Esophagus squamous epithelium (tissue), 5 donors: ENCODE results near the gene DRC3. TPM values are rescaled to one million over a fixed set of nuclear protein-coding genes. Genes with fewer than 3 reads are reported as not detected.
A peak's percentile ranks its signal among the peaks of the same experiment; 100 is the strongest.

ENCODE experiments used
- DNase-seq: peaks from one replicate; lab custom pipeline; 2025; lab: John Stamatoyannopoulos, UW
- H3K27ac ChIP-seq, 4 donors: fragments of 200-600 bp; sonication (generic); one replicate each; pipeline ENCODE4 v1.5.1; 2016 to 2019; ENCODE audit warnings: mild to moderate bottlenecking in 1 of 4
- H3K27me3 ChIP-seq, 4 donors: fragments of 200-600 bp; sonication (generic); 1 replicate in 3 of 4; 2 replicates in 1 of 4; pipeline versions ENCODE4 v1.5.1 to v1.6.0; 2017 to 2021; ENCODE audit warnings: antibody characterized with exemption in 1 of 4
- H3K36me3 ChIP-seq, 3 donors: fragments of 200-600 bp; sonication (generic); one replicate each; pipeline ENCODE4 v1.5.1; 2016 to 2019
- H3K4me1 ChIP-seq, 3 donors: fragments of 200-600 bp; sonication (generic); one replicate each; pipeline ENCODE4 v1.5.1; 2017 to 2019
- H3K4me3 ChIP-seq, 4 donors: fragments of 200-600 bp; sonication (generic); 1 replicate in 3 of 4; 2 replicates in 1 of 4; pipeline ENCODE4 v1.5.1; 2016 to 2019; ENCODE audit warnings: mild to moderate bottlenecking in 2 of 4, moderate library complexity in 1 of 4
- H3K9me3 ChIP-seq, 3 donors: fragments of 200-600 bp; sonication (generic); one replicate each; pipeline ENCODE4 v1.5.1; 2016 to 2019
- POLR2A ChIP-seq, 4 donors: fragments of 450-650 bp; IDR thresholded peaks; one replicate each; pipeline ENCODE4 v1.6.1; 2017; ENCODE audit warnings: antibody characterized with exemption in 4 of 4, mild to moderate bottlenecking in 4 of 4, moderate library complexity in 3 of 4
- WGBS, 2 donors: methylation state at CpG; one replicate each; pipeline ENCODE4 v1.1.5; 2018; 5-methylcytosine and 5-hydroxymethylcytosine counted together
- intact Hi-C: fragments of 100-400 bp; cut with DNase I; formaldehyde crosslinking; loops from one replicate; pipeline ENCODE4 v1.15.0; 2022
- total RNA-seq, 4 donors: library from RNA; depleted of rRNA; stranded (reverse); fragments of >200 nt; gene quantifications; one replicate each; pipeline ENCODE4 v1.1.0, GENCODE V29; 2016
- TF ChIP-seq, protein P1 (sequence below), 6 experiments: fragments of 450-650 bp in 4 of 6; fragments of 200-600 bp in 2 of 6; sonication (generic) in 2 of 6; IDR thresholded peaks; one replicate each; pipeline ENCODE4 v1.5.1; 2016 to 2019; ENCODE audit warnings: antibody characterized with exemption in 6 of 6, mild to moderate bottlenecking in 4 of 6, moderate library complexity in 4 of 6
- donor health status: DM: yes; HTN: yes; CAD: no.

Gene DRC3
- total RNA-seq, 4 donors from 2014 or later, result 0.11 to 2.5 (median 1.3) TPM

DNA sequence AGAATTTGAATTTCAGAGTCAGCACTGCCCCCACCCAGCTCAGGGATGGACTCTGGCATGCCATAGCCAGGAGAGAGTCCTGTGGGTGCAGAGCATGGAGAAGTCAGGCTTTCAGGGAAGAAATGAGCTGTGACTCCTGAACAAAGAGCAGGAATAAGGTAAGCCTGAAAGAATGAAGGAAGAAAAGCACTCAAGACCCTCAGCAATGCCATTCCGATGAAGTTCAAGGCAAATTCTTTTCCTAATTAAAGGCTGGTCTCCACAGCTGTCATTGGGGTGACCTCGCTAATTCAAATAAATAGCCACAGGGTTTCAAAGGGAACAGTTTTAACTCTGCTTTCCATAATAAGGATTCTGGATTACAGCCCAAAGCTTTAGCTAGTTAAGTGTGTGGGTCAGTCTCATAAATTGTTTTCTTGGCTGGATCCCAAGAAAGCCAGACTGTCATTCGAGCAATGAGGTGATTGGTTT is 32.2 kb upstream of the DRC3 start:
- peak overlapping the region in 3 of 4 donors; percentile 83 to 88 (median 87) for H3K27ac ChIP-seq
- TF ChIP-seq, protein P1, sequence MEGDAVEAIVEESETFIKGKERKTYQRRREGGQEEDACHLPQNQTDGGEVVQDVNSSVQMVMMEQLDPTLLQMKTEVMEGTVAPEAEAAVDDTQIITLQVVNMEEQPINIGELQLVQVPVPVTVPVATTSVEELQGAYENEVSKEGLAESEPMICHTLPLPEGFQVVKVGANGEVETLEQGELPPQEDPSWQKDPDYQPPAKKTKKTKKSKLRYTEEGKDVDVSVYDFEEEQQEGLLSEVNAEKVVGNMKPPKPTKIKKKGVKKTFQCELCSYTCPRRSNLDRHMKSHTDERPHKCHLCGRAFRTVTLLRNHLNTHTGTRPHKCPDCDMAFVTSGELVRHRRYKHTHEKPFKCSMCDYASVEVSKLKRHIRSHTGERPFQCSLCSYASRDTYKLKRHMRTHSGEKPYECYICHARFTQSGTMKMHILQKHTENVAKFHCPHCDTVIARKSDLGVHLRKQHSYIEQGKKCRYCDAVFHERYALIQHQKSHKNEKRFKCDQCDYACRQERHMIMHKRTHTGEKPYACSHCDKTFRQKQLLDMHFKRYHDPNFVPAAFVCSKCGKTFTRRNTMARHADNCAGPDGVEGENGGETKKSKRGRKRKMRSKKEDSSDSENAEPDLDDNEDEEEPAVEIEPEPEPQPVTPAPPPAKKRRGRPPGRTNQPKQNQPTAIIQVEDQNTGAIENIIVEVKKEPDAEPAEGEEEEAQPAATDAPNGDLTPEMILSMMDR (IDR thresholded peaks at IDR 0.05), result no peak
- TF ChIP-seq POLR2A (IDR thresholded peaks at IDR 0.05), result no peak
- H3K27me3 ChIP-seq, result no peaks in the 10 kb centered on the region
- no peak for DNase-seq
- H3K9me3 ChIP-seq, result no peaks in the 10 kb centered on the region
- intact Hi-C loops, result no loop called here
- H3K36me3 ChIP-seq, result peaks cover 0 to 7% (median 0%) of the 10 kb centered on the region in 3 donors
- H3K4me3 ChIP-seq, result no peak overlapping the region
- 49 to 51% methylated on average over 3 of the region's 3 CpGs for WGBS, 2 donors
- peaks cover 46 to 97% (median 68%) of the 10 kb centered on the region in 3 donors for H3K4me1 ChIP-seq

DNA sequence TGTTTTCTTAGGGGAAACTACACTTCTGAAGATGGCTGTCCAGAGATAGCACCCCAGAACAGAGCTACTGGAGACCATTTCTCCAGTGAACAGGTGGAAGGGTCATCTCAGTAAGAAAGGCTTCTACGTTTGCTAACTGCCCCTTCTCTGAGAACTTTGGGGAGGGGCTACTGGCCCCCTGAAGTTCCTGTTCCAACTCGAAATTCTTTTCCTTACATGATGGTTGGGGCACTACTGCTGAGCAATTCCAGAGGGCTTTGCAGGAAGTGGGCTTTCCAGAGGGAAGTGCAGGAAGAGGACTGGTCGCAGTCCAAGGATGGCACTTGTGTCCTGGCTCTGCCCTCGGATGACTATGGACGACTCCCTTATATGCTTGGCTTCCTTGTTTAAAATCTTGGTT is 31.6 kb upstream of the DRC3 start:
- intact Hi-C loops, result no loop called here
- peaks cover 0 to 7% (median 0%) of the 10 kb centered on the region in 3 donors for H3K36me3 ChIP-seq
- 48 to 65% methylated on average over 4 to 5 of the region's 5 CpGs for WGBS, 2 donors
- no peaks in the 10 kb centered on the region for H3K27me3 ChIP-seq
- H3K9me3 ChIP-seq, result no peaks in the 10 kb centered on the region
- TF ChIP-seq POLR2A (IDR thresholded peaks at IDR 0.05), result no peak
- TF ChIP-seq, protein P1 (IDR thresholded peaks at IDR 0.05), result no peak
- peak overlapping the region; percentile 22 to 88 (median 85) for H3K27ac ChIP-seq
- no peak overlapping the region for H3K4me3 ChIP-seq
- no peak for DNase-seq
- peaks cover 41 to 91% (median 62%) of the 10 kb centered on the region in 3 donors for H3K4me1 ChIP-seq

DNA sequence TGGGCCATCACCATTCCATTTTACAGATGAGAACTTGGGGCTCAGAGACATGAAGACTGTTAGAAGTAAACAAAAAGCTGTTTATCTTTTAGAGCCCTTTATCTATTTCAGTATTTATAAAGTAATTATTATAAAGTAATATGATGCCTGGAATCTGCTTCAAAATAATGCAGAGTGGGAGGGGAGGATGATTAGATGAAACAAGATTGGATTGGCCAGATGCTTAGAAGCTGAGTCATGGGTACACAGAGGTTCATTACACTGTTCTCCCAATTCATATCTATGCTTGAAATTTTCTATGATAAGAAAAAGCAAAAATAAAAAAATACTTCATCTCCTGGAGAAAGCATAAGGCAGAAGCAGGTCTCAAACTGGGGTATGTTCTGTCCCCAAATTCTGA is 29.8 kb upstream of the DRC3 start:
- Histone ChIP-seq H3K27ac (peak overlapping the region; percentile 70 to 88 (median 85)), H3K36me3 (peaks cover 0 to 7% (median 0%) of the 10 kb centered on the region in 3 donors), H3K27me3 (no peaks in the 10 kb centered on the region), H3K9me3 (no peaks in the 10 kb centered on the region), H3K4me1 (peaks cover 28 to 87% (median 45%) of the 10 kb centered on the region in 3 donors), H3K4me3 (no peak overlapping the region)
- no peak for DNase-seq
- TF ChIP-seq POLR2A (IDR thresholded peaks at IDR 0.05), result no peak
- TF ChIP-seq, protein P1 (IDR thresholded peaks at IDR 0.05), result no peak
- intact Hi-C loops, result no loop called here

DNA sequence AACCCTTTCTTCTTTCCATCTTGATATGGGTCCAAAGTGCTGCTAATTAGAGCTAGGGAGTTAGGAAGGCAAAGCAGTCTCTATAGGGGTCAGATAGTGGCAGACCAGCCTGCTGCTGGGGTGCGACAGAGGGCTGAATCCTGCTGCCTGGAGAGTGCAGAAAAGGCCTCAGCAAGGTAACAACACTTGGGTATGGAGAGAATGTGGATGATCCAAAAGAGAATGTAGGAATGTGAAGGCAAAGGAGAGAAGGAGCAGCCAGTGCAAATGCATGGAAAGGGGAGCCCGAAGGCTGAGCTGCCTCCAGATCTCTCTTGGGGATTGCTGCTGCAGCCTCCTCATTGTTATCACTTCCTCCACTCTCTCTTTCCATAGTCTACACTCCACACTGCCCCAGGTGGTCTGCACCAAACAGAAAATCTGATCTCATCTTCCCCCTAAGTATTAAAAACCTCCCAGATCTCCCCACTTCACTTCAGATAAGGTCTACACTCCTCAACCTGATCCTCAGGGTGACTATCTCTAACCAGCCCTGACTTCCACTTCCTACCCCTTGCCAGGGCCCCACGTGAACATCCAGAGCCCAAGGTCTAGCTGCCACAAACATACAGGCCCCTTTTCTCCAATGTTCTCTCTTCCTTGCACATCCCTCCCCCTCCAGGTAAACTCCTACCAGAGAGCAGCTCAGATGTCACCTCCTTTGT is 29.2 kb upstream of the DRC3 start:
- Histone ChIP-seq H3K4me1 (peaks cover 23 to 87% (median 45%) of the 10 kb centered on the region in 3 donors), H3K36me3 (peaks cover 0 to 7% (median 0%) of the 10 kb centered on the region in 3 donors), H3K9me3 (no peaks in the 10 kb centered on the region), H3K27me3 (no peaks in the 10 kb centered on the region), H3K27ac (peak overlapping the region; percentile 15 to 88 (median 85)), H3K4me3 (no peak overlapping the region)
- intact Hi-C loops, result no loop called here
- TF ChIP-seq, protein P1 (IDR thresholded peaks at IDR 0.05), result no peak
- no peak for TF ChIP-seq POLR2A (IDR thresholded peaks at IDR 0.05)
- WGBS, 2 donors, result 60% methylated on average over 3 of the region's 3 CpGs
- no peak for DNase-seq

DNA sequence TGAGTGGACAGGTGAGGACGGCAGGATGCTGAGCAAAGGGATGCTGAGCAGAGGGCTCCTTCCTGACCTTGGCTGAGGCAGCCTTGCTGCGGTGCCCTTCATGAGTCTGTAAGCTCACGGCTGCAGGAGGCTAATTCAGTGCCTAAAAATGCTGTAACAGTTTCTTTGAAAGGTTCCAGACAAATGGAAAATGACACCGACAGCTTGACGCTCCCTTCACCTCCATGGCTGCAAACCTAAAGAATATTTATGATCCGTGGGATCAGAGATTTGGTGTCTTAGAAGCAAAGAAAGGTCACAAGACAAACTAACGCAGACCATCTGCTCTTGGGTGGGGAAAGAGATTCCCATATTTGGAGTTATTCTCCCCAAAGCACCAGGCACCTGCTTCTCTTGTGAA is 28.4 kb upstream of the DRC3 start:
- peaks cover 0 to 7% (median 0%) of the 10 kb centered on the region in 3 donors for H3K36me3 ChIP-seq
- no peak for DNase-seq
- WGBS, 2 donors, result 86 to 89% methylated on average over 6 of the region's 7 CpGs
- TF ChIP-seq, protein P1 (IDR thresholded peaks at IDR 0.05), result no peak
- TF ChIP-seq POLR2A (IDR thresholded peaks at IDR 0.05), result no peak
- H3K9me3 ChIP-seq, result no peaks in the 10 kb centered on the region
- H3K4me1 ChIP-seq, result peaks cover 29 to 87% (median 49%) of the 10 kb centered on the region in 3 donors
- intact Hi-C loops, result no loop called here
- H3K27me3 ChIP-seq, result no peaks in the 10 kb centered on the region
- H3K4me3 ChIP-seq, result no peak overlapping the region
- peak overlapping the region in 3 of 4 donors; percentile 83 to 88 (median 87) for H3K27ac ChIP-seq
